ENCODE results near the gene REXO1. TPM values are rescaled to one million over a fixed set of nuclear protein-coding genes. Genes with fewer than 3 reads are reported as not detected.
A peak's percentile ranks its signal among the peaks of the same experiment; 100 is the strongest.

The REXO1 gene
- total and polyA plus RNA-seq, 5 experiments from 2014 or later, result 2.7 to 86.2 (median 6.8) TPM

DNA sequence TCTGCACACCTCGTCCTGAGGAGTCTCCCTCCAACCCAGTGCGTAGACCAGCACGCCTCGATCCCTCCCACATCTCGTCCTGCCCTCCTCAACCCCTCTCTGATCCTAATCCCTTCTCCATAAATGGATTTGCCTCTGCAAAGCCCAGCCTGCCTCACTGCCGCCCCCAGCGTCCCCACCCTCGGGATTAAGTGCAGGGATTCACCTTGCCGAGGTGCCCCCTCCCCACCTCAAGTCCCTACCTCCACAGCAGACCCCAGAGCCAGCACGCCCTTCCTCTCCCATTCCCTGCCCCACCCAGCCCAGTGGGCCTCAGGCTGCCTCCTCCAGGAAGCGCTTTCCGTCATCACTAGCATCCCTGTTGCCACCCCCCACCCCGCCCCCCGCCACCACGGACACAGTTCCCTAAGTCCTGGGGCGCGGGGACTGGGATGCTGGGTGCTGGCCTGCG is 11.1 kb upstream of the REXO1 start:
- peaks cover 23 to 65% (median 60%) of the 10 kb centered on the region in 4 donors for H3K4me1 Mint-ChIP-seq
- no peaks in the 10 kb centered on the region for H3K27me3 Mint-ChIP-seq
- ATAC-seq (no peak), DNase-seq (no peak)
- no peaks in the 10 kb centered on the region for H3K36me3 Mint-ChIP-seq
- H3K4me3 Mint-ChIP-seq, result peak overlapping the region in 9 of 10 donors; percentile 12 to 98 (median 56)
- H3K9me3 Mint-ChIP-seq, result peaks cover 0 to 2% (median 0%) of the 10 kb centered on the region in 9 donors
- POLR2A ChIA-PET, result interaction anchor here (4.9 kb wide), 1 partner anchor 23 kb away, joined by 35 read pairs; no protein-coding TSS in a partner anchor
- H3K27ac Mint-ChIP-seq, result peak overlapping the region; percentile 59 to 99 (median 92)

DNA sequence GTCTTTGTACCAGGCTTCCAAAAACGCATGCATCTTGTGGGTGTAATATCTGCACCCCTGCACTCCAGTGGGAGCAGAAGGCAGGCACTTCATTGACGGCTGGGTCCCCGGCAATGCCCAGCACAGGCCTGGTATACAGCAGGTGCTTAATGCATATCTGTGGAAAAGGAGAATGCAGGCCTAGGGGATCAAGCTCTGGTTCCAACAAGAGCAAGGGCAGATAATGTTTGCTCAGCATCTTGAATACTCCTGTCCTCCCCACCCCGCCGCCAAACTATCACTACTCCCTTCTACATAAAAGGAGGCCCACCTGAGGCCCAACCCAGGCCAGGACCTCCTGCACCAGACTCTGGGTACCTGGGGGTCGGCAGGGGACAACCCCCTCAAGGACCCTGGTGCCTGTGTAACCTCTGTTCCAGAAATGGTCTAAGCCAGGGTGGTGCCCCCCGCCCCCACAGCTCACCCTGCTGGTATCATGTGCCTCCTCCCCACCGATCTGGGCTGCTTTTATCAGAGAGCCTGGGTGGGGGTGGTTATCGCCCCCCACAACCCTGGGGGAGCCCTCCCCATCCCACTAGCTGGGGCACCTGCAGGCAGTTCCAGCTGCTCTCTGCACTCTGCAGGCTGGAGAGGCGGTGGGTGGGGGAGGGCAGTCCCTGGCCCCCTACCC is 10.3 kb upstream of the REXO1 start:
- no peak for ATAC-seq
- peak overlapping the region; percentile 29 to 99 (median 92) for H3K27ac Mint-ChIP-seq
- H3K36me3 Mint-ChIP-seq, result no peaks in the 10 kb centered on the region
- peak in 1 of 10 donors; percentile 29 for DNase-seq
- peaks cover 23 to 67% (median 62%) of the 10 kb centered on the region in 4 donors for H3K4me1 Mint-ChIP-seq
- H3K4me3 Mint-ChIP-seq, result peak overlapping the region; percentile 31 to 98 (median 56)
- H3K27me3 Mint-ChIP-seq, result no peaks in the 10 kb centered on the region
- H3K9me3 Mint-ChIP-seq, result peaks cover 0 to 2% (median 0%) of the 10 kb centered on the region in 9 donors
- POLR2A ChIA-PET, result interaction anchor here (0.5 to 4.9 kb wide), 7 partner anchors 10 to 229 kb away, joined by 3 to 35 read pairs (median 8); partner anchors contain the start of gene REXO1

DNA sequence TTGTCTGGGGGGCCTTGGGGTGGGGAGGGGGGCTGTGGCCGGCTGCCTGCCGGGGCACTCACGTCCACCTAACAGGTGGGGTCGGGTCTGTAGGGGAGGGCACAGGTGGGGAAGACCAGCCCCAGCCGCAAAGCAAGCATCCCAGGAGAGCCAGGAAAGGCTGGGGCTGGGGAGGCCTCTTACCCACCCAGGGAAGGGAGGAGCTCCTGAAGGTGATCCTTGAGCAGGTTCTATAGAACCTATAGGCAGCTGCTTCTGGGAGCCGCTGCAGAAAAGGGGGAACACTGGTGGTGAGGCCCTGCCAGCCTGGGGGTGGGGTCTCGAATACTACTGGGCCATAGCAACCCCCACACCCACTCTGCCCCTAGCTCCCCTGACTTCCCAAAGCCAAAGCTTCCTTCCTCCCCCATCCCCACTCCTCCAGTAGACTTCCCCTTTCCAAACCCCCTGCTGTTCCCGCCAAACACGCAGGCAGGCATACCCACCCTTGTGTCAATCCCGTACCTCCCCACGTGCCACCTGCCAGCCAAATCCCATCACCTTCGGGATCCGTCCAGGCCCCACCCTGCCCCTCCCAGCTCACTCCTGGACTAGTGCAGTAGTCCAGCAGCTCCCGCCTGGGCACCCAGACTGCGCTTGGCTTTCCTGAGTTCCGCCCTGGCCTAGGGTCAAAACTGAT is 9.5 kb upstream of the REXO1 start:
- POLR2A ChIA-PET, result interaction anchor here (0.5 to 4.9 kb wide), 10 partner anchors 9 to 589 kb away, joined by 3 to 35 read pairs (median 6); partner anchors contain the start of genes CIRBP and REXO1
- Mint-ChIP-seq H3K9me3 (peaks cover 0 to 2% (median 0%) of the 10 kb centered on the region in 9 donors), H3K4me3 (peak overlapping the region; percentile 57 to 98 (median 72)), H3K27me3 (no peaks in the 10 kb centered on the region), H3K36me3 (no peaks in the 10 kb centered on the region), H3K4me1 (peaks cover 27 to 74% (median 70%) of the 10 kb centered on the region in 4 donors), H3K27ac (peak overlapping the region; percentile 60 to 99 (median 91))
- no peak for DNase-seq
- ATAC-seq, result no peak

DNA sequence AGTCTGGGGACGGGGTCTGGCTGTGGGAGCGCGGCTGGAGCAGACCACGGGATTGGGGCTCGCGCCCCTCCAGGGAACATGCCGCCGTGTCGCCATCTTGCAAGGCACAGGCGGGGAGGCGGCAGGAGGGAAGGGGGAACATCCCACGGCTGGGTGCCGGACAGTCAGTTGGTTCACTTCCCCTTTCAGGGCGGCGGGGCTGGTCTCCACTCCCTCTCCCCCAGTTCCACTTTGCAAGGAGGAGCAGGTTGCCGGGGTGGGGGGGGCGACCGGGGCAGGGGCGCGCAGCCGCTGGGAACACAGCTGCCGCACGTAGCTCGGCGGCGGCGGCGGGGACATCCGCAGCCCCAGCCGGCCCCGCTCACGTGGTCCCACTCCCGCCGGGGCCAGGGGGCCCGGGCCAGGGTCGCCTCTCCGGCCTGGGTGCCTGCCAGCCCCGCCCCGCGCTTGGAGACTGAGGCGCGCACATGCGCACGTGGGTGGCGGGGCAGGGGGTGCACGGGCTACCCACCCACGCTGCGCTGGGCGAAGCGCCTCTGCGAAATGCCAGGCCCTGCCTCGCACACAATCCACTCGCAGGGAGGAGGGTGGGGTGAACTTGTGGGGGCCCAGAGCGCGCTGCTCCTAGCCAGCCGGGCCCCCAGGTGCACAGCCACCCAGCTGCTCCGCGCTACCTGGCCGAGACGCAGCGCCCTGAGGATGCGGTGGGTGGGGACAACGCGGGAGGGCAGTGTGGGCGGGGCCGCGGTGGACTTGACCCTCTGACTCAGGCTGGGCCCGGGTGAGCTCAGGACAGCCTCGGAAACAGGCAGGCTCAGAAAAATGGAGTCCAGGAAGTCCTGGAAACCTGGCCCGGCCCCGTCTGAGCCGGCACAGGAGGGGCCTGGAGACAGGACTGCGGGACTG is 8.7 kb upstream of the REXO1 start:
- H3K4me3 Mint-ChIP-seq, result peak overlapping the region; percentile 78 to 98 (median 85)
- DNase-seq (peak in 4 of 10 donors; percentile 41 to 54 (median 44)), ATAC-seq (peak; percentile 26)
- POLR2A ChIA-PET, result interaction anchor here (0.6 to 4.9 kb wide), 15 partner anchors 8 to 588 kb away, joined by 3 to 35 read pairs (median 6); partner anchors contain the start of genes ABHD17A, CIRBP and REXO1
- peak overlapping the region in 9 of 10 donors; percentile 50 to 98 (median 92) for H3K27ac Mint-ChIP-seq
- H3K9me3 Mint-ChIP-seq, result peaks cover 0 to 2% (median 0%) of the 10 kb centered on the region in 9 donors
- H3K4me1 Mint-ChIP-seq, result peaks cover 24 to 74% (median 69%) of the 10 kb centered on the region in 4 donors
- H3K27me3 Mint-ChIP-seq, result no peaks in the 10 kb centered on the region
- H3K36me3 Mint-ChIP-seq, result no peaks in the 10 kb centered on the region

DNA sequence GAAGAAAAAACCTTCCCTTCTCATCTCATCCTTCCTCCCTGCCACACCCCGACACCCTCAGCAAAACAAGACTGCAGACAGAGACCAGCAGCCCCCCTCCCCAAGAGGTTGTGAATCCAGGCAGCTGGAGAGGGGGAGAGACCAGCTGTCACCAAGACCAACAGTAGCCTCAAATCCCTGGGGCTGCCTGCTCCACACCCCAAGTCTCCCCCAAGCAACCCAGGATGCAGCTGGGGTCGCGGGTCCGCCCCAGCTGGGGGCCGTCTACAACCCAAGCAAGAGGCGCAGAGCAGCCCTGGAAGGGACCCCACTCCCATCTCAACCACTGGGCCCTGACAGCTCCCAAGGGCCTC is 8.0 kb upstream of the REXO1 start:
- Mint-ChIP-seq H3K9me3 (peaks cover 0 to under 1% (median 0%) of the 10 kb centered on the region in 9 donors), H3K4me1 (peaks cover 20 to 70% (median 65%) of the 10 kb centered on the region in 4 donors), H3K36me3 (no peaks in the 10 kb centered on the region), H3K27me3 (no peaks in the 10 kb centered on the region), H3K27ac (peak overlapping the region; percentile 84 to 98 (median 92)), H3K4me3 (peak overlapping the region; percentile 78 to 98 (median 85))
- POLR2A ChIA-PET, result interaction anchor here (0.7 to 4.9 kb wide), 12 partner anchors 8 to 587 kb away, joined by 3 to 35 read pairs (median 6); partner anchors contain the start of genes ABHD17A and CIRBP
- ATAC-seq (no peak), DNase-seq (peak in 1 of 10 donors; percentile 21)

DNA sequence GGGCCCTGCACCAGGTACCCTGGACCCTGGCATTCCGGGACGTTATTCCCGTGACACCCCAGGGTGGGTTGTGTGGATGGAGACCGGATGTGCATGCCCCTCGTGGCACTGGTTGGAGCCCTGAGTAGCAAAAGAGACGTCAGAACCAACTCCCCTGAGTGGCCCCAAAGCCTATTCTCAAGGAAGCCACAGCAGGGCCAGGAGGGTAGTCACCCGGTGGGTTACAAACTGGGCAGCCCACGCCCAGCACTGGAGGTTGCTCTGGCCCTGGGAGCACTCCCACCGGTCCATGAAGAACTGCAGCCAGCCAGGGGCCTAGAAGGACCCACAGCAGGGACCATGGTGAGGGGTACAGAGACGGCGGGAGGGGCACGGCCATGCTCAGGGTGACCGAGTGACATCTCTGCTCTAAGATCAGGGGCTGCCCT is 7.6 kb upstream of the REXO1 start:
- no peaks in the 10 kb centered on the region for H3K27me3 Mint-ChIP-seq
- DNase-seq, result peak in 4 of 10 donors; percentile 44 to 74 (median 52)
- POLR2A ChIA-PET, result interaction anchor here (0.6 to 4.9 kb wide), 12 partner anchors 9 to 538 kb away, joined by 3 to 35 read pairs (median 6); partner anchors contain the start of gene ABHD17A
- peak overlapping the region; percentile 84 to 98 (median 92) for H3K27ac Mint-ChIP-seq
- peaks cover 22 to 70% (median 65%) of the 10 kb centered on the region in 4 donors for H3K4me1 Mint-ChIP-seq
- no peaks in the 10 kb centered on the region for H3K36me3 Mint-ChIP-seq
- peak; percentile 4 to 22 for ATAC-seq
- H3K4me3 Mint-ChIP-seq, result peak overlapping the region; percentile 78 to 98 (median 85)
- H3K9me3 Mint-ChIP-seq, result no peaks in the 10 kb centered on the region

DNA sequence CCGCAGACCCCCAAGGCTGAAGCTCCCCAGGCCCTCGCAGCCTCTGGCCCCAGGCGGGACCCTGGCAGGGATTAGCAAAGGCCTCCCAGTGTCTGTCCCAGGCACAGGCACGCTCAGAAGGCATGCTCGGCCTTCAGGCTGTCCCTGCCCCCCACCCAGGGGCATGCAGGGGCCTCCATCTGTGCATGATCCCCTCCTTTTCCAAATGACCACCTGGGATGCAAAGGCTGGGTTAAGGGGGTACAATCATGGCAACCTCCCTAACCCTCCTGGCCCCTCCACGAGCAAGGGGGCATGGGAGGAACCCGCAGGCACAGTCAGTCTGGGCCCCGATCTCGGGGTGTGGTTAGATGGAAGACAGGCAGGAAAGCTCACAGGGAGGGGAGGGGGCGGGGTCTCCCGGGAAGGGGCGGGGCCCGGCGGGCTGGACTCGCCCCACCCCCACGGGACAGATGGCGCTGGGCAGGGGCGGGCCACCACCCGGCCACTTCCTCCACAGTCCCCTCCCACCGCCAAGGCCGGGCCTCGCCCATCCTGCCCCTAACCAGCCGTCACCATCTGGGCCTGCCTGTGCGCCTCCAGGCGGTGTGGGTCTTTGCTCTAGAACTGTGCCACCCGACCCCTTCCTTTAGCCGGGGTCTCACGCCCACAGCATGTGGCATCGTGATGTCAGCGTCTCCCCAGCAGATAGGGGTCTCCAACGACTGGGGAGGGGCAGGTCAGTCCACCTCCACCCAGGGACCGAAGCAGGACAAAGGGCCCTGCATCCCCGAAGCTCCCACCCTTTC is 7.0 kb upstream of the REXO1 start:
- Mint-ChIP-seq H3K36me3 (no peaks in the 10 kb centered on the region), H3K4me3 (peak overlapping the region; percentile 78 to 98 (median 85)), H3K27ac (peak overlapping the region; percentile 84 to 98 (median 92)), H3K4me1 (peaks cover 24 to 70% (median 67%) of the 10 kb centered on the region in 4 donors), H3K9me3 (no peaks in the 10 kb centered on the region), H3K27me3 (no peaks in the 10 kb centered on the region)
- POLR2A ChIA-PET, result interaction anchor here (0.6 to 4.9 kb wide), 12 partner anchors 9 to 295 kb away, joined by 3 to 35 read pairs (median 6); partner anchors contain the start of gene ABHD17A
- peak; percentile 49 to 54 for ATAC-seq
- peak; percentile 65 to 92 (median 70) for DNase-seq

DNA sequence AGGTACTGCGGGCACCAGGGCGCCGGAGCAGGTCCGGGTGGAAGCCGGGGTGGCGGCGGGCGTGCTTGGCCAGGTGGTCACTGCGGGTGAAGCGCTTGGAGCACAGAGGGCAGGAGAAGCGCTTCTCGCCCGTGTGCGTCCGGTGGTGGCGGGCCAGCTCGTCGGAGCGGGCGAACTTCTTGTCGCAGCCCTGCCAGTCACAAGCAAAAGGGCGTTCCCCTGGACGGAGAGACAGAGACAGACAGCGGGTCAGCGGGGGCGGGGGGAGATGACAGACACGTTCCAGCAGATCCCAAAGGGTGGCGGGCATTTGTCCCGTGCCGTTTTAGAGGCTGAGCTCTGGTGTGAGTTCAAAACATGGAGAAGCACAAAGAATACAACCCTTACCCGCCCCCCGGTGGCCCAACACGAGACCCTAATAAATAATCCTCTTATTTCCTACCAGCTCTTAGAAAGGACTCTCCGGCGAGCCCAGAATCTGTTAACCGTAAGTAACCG is 6.3 kb upstream of the REXO1 start:
- POLR2A ChIA-PET, result interaction anchor here (0.6 to 4.9 kb wide), 7 partner anchors 8 to 296 kb away, joined by 3 to 35 read pairs (median 5); partner anchors contain the start of gene ABHD17A
- DNase-seq, result no peak
- Mint-ChIP-seq H3K27me3 (no peaks in the 10 kb centered on the region), H3K9me3 (no peaks in the 10 kb centered on the region), H3K27ac (peak overlapping the region; percentile 57 to 96 (median 88)), H3K36me3 (no peaks in the 10 kb centered on the region), H3K4me1 (peaks cover 27 to 70% (median 67%) of the 10 kb centered on the region in 4 donors), H3K4me3 (peak overlapping the region; percentile 60 to 98 (median 78))
- no peak for ATAC-seq

DNA sequence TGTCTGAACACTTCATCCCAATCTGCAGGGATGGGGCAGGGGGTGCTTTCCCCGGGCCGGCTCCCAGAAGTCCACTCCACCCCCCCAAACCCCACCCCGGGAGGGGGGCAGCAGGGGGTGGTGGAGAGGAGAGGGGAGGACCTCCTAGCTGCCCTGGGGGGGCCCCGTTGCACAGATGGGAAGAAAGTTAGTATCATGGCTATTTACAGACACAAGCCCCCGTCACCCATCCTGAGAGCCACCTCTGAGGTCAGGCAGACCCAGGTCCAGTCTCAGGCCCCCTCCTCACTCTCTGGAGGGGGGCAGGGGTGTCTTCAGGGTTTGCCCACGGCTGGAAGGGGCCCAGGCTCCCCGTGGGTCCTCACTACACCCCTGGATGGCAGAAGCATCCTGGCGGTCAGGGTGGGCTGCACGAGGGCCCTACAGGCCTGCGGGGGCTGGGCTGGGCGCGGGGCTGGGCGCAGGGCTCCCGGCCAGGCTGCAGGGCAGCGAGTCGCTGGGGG is 5.8 kb upstream of the REXO1 start:
- Mint-ChIP-seq H3K27ac (no peak overlapping the region), H3K9me3 (no peaks in the 10 kb centered on the region), H3K4me3 (peak overlapping the region in 1 of 10 donors; percentile 98), H3K27me3 (no peaks in the 10 kb centered on the region), H3K36me3 (no peaks in the 10 kb centered on the region), H3K4me1 (peaks cover 24 to 68% (median 64%) of the 10 kb centered on the region in 4 donors)
- POLR2A ChIA-PET, result interaction anchor here (0.8 to 4.9 kb wide), 6 partner anchors 8 to 296 kb away, joined by 3 to 35 read pairs (median 5); partner anchors contain the start of gene ABHD17A
- ATAC-seq (no peak), DNase-seq (no peak)

DNA sequence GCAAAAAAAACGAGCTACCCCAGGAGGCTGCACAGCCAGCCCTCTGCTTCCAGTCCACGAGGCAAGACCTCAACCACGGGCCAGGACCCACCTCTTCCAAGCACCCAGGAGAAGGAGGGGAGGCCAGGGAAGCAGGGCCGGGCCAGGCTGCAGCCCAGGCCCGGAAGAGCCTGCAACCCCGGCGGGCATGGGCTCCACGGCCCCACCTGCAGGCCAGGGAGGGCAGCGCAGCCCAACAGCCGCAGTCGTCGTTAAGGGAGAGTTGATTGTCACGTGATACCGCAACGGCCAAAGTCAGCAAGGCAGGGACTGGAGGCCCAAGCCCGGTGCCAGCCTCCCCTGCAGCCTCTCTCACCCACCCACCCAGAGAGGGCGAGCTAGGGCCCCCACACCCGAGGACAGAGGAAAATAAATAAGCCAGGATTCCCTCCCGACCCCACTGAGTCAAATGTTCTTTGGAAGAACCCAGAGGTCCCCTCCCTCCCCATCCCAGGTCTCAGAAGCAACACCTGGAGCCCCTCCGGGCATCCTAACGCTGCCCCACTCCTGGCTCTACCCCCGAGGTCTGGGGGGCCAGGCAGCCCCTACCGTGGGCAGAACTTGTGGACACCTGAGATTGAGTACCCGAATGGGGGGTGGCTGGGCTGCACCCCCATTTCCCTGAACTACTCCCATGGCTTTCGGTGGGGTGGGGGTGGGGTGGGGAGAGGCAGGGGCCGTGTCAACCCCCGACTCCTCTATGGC is 5.2 kb upstream of the REXO1 start:
- DNase-seq (peak; percentile 70 to 83 (median 78)), ATAC-seq (peak; percentile 15 to 24)
- no peaks in the 10 kb centered on the region for H3K27me3 Mint-ChIP-seq
- peak overlapping the region; percentile 64 to 89 (median 75) for H3K4me3 Mint-ChIP-seq
- POLR2A ChIA-PET, result interaction anchor here (0.7 to 1.2 kb wide), 5 partner anchors 11 to 585 kb away, joined by 3 to 6 read pairs (median 4); partner anchors contain the start of gene ABHD17A
- peaks cover 20 to 68% (median 60%) of the 10 kb centered on the region in 4 donors for H3K4me1 Mint-ChIP-seq
- H3K9me3 Mint-ChIP-seq, result no peaks in the 10 kb centered on the region
- no peaks in the 10 kb centered on the region for H3K36me3 Mint-ChIP-seq
- H3K27ac Mint-ChIP-seq, result peak overlapping the region; percentile 86 to 97 (median 94)

Measured in naive thymus-derived CD8-positive, alpha-beta T cell (primary cell).